Limb (tissue), 2 donors: ENCODE results near the gene RIGI.
"Not testable (repeated sequence)": the region's sequence is repeated elsewhere in the genome, so short reads cannot be mapped to it uniquely, and the experiment has no call there.

Experiments
- DNase-seq, 2 donors: peaks; one replicate each; pipeline ENCODE4 v3.0.0-alpha.2; 2016; ENCODE audit errors: extremely low spot score in 2 of 2

Gene RIGI

DNA sequence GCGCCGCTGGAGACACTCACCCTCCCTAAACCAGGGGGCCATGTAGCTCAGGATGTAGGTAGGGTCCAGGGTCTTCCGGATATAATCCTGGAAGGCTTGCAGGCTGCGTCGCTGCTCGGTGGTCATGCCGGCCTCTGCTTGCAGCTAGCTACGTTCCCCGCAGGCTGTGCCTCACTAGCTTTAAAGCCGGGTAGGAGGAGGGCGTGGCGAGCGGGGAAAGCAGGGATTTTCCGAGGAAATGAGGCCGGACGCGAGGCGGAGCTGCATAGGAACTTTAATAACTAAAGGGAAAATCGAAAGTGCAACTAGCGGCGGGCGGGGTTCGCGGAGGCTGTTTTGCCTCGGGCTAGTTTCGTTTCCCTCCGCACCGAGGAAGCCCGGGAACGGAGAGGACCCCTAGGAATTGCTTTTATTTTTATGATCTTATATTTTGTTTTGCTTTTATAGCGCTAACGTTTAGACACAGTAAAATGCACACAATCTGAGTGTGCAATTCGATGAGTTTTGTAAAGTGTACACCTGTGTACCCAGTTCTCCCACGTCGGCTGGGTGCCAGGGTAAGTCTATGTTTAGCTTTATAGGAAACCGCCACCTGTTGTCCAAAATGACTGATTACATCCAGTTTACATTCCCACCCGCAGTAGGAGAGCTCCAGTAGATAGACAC, at the start of gene RIGI:
RIGI (minus strand) TSS at position 156 of the 666 bp plus-strand sequence; CDS start at position 126, 30 bp downstream.
- peak; percentile 87 to 88 for DNase-seq

- DNase-seq = no peak
These were observed 48.9 kb upstream of the RIGI start for GRCh38 chr9:32574858-32575257.

DNA sequence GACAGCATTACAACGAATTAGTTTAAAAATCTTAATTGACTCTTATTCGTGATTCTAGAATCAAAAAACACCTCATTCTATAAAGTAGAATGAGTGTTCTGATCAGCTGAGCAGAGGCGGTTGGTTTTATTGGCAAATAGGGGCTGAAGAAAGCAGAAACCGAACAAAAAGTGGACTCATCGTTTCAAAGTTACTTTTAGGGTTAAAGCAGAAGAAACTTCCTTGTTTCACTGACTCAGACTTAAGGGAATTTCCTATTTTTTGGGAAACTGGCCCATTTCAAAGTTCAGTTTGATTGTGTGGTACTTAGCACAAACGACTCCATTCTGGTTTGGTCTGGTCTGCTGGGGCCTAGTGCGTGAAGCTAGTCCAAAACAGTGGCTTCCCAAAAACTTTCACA, 47.8 kb upstream of the RIGI start:
- no peak for DNase-seq

DNA sequence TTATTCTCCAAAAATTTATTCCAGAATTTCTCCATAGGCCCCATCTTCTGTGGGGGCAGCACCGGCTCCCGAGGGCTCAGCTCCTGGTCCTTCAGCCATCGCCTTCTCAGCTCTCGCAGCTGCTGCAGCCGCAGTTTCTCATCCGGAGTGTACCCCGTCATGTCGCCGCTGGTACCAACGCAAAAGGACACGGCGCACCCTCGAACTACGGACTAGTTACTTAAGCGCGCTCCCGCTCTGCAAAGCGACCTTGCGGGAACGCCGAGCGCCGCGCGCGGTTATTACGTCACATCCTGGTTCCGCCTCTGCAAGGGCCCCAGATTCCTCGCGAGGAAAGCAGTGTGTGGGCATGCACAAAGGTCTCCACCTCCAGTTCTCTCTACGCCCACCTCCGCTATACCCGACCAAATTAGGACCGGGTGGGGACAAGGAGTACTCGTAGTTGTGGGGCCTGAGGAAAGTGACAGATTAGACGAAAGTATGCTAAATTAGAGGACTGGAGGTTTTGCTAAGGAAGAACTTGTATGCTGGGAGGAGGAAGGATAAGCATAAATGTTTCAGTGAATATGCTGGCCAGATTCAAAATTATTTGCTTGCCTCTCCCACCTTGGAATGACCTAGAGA, 47.0 kb upstream of the RIGI start, which contains the start of gene NDUFB6:
NDUFB6 (minus strand) TSS at position 260 of the 624 bp plus-strand sequence; CDS start at position 161, 99 bp downstream.
- peak; percentile 96 to 97 for DNase-seq

- DNase-seq = peak; percentile 49 to 57
These were observed 46.2 kb upstream of the RIGI start for GRCh38 chr9:32571969-32572899.

GRCh38 chr9:32570262-32570661, 44.3 kb upstream of the RIGI start:
- DNase-seq = no peak

- no peak for DNase-seq
These were observed 40.8 kb upstream of the RIGI start for GRCh38 chr9:32566770-32567169.

- DNase-seq = no peak
These were observed 40.0 kb upstream of the RIGI start for GRCh38 chr9:32565967-32566366.

GRCh38 chr9:32558408-32558934, 32.5 kb upstream of the RIGI start:
- DNase-seq = no peak

DNA sequence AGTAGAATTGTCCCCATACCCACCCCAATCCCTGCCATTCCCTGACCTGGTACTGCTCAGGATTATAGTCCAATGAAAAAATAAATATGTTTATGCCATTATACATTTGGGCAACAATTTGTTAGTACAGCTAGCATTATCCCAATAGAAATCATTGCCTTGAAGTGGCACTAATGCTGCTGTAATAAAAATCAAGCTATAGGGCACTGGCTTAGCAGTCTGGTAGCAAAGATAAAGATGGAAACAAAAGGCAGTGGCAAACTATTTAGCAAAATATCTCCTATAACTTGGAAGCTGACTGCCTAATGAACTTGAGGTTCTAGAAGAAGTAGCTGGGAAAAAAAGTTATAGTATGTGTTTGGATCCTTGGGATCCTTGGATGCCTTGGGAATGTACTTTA, 28.6 kb upstream of the RIGI start:
- no peak for DNase-seq

DNA sequence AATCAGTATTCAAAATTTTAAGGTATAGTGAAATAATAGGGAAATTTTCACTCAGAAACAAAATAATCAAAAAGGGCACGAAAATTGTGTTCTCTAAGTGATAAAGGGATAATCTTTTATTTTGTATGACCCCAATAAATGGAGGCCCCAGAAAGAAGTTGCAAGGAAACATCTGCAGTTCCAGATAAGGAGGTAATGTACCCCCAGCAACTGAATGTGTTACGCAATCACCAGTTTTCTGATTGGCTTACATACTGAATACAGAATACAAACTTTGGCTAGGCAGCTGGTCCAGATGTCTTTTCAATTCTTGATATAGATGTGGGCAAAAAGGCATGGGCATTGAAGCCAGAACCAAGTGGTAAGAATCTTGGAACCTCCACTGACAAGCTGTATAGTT, 28.1 kb upstream of the RIGI start:
- DNase-seq = no peak

DNA sequence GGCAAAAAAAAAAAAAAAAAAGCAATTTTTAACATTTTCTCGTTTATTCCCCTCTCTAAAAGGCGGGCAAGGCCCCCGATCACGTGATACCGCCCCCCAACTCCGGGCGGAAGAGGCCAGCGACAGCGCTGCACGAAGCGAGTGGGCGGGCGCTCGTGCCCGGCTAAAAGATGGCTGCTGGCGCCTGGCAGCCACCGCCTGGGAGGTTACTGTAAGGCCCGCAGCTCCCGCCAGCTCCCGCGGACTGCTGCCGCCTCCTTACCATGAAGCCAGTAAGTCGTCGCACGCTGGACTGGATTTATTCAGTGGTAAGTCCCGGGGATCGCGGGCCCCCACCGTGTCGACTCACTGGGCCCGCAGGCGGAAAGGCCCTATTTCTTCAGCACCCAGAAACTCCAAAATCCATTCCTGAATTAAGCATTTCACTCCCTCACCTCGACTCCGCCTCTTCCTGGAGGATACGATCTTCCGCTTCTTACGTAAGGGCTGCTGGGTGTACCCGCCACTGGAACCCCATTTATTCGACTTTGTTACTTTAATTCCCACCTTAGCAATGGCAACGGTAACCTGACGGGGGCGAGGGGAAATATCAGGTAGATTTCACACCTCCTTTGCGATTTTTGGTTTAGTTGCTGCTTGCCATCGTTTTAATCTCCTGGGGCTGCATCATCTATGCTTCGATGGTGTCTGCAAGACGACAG, 26.3 kb upstream of the RIGI start, which contains the start of the genes SMIM27 and TOPORS:
SMIM27 (plus strand) TSS at position 156 of the 701 bp plus-strand sequence; CDS start at position 264, 108 bp downstream.
TOPORS (minus strand) TSS at position 415 of the 701 bp plus-strand sequence; CDS start at position 265, 150 bp downstream.
- peak; percentile 95 to 97 for DNase-seq

GRCh38 chr9:32551276-32552051, 25.5 kb upstream of the RIGI start:
- peak; percentile 32 to 62 for DNase-seq

- peak; percentile 96 to 99 for DNase-seq
These were observed 24.7 kb upstream of the RIGI start for GRCh38 chr9:32550562-32551275.

DNA sequence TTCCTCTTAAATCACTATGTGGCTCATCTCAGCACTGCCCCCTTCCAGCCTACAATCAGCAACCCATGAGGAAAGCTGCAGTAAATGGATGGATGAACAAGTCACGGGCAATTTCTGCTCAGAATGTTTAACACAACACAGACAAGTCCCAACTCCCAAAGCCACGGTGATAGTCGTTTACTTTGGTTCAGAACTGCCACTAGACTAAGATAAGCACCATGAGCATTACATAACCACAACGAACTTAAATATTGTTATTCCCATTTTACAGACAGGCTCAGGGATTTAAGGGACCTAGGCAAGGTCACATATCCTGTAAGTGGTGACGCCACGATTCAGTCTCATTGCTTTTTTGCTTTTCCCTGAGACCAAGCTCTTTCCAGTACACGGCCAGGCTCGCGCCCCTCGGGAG, 24.2 kb upstream of the RIGI start:
- peak in 1 of 2 donors; percentile 30 for DNase-seq

DNA sequence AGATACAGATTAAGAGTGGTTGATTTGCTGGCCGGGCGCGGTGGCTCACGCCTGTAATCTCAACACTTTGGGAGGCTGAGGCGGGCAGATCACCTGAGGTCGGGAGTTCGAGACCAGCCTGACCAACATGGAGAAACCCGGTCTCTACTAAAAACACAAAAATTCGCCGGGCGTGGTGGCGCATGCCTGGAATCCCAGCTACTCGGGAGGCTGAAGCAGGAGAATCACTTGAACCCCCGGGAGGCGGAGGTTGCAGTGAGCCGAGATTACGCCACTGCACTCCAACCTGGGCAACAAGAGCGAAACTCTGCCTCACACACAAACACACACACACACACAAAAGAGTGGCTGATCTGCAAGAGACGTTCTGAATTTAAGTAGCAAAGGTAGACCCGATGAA, 22.2 kb upstream of the RIGI start:
- DNase-seq = not testable (repeated sequence)

DNA sequence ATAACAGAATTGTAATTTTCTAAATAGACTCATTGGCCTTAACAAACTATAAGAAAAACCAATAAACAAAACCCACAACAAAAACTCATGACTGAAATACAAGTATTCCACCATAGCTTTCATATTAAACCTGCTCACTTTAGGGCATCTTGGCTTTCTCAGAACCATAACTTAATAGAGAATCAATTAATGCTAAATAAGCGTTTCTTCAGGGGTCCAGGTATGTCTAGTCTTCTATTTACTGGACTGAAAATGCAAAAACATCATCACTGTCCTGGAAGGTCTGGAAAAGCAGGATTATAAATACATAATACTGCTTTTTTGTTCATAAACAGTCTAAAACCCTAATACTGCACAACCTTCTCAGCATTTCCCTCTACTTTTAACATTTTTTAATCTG, 19.9 kb upstream of the RIGI start:
- no peak for DNase-seq

- no peak for DNase-seq
These were observed 17.1 kb upstream of the RIGI start for GRCh38 chr9:32543047-32543446.

DNA sequence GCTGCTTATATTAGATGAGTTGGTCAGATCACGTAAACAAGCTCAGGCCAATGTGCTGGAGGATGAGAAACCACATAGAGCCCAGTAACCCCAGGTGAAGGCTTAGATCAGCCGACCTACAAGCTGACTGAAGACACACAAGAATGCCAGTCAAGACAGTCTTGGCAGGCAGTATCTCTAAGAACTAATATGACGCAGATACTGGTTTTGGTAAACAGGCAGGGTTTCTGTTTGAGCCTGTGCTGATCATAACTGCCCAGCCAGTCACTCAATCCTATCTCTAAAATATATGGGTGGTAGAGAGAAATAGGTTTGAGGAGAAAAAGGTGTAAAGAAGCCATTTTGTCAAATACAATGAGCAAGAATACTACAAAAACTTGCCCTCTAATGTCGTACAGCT, 7.8 kb upstream of the RIGI start:
- DNase-seq = no peak
